Thyroid gland (tissue), 4 donors: ENCODE results near the gene PMM2. TPM values are rescaled to one million over a fixed set of nuclear protein-coding genes. Genes with fewer than 3 reads are reported as not detected.

Experiments
- DNase-seq, 2 donors: peaks; one replicate each; pipeline ENCODE4 v3.0.0-alpha.2; 2019
- H3K27ac ChIP-seq, 3 donors: fragments of 200-600 bp; sonication (generic); 1 replicate in 2 of 3; 2 replicates in 1 of 3; pipeline ENCODE4 v1.5.1; 2016 to 2019; ENCODE audit warnings: mild to moderate bottlenecking in 1 of 3, moderate library complexity in 1 of 3
- H3K27me3 ChIP-seq: fragments of 200-600 bp; sonication (generic); one replicate; pipeline ENCODE4 v1.5.1; 2019
- H3K36me3 ChIP-seq, 2 donors: fragments of 200-600 bp; sonication (generic); one replicate each; pipeline ENCODE4 v1.5.1; 2016 to 2019
- H3K4me1 ChIP-seq, 2 donors: fragments of 200-600 bp; sonication (generic); one replicate each; pipeline ENCODE4 v1.5.1; 2017 to 2019
- H3K4me3 ChIP-seq, 3 donors: fragments of 200-600 bp; sonication (generic); replicated peaks in 1 of 3; 1 replicate in 2 of 3; 2 replicates in 1 of 3; pipeline ENCODE4 v1.5.1; 2016; ENCODE audit warnings: mild to moderate bottlenecking in 1 of 3
- H3K9me3 ChIP-seq: fragments of 200-600 bp; sonication (generic); one replicate; pipeline ENCODE4 v1.5.1; 2017
- CTCF ChIP-seq, 6 experiments: fragments of 200-600 bp in 3 of 6; fragments of 450-650 bp in 3 of 6; sonication (generic) in 3 of 6; IDR thresholded peaks; one replicate each; pipeline ENCODE4 v1.5.1; 2016 to 2019; ENCODE audit warnings: antibody characterized with exemption in 6 of 6, mild to moderate bottlenecking in 2 of 6, inconsistent platforms in 1 of 6, moderate library complexity in 1 of 6
- POLR2A ChIP-seq, 2 donors: fragments of 450-650 bp; IDR thresholded peaks; one replicate each; pipeline ENCODE4 v1.6.1; 2017; ENCODE audit warnings: antibody characterized with exemption in 2 of 2, mild to moderate bottlenecking in 2 of 2, moderate library complexity in 1 of 2
- WGBS, 2 donors: methylation state at CpG; one replicate each; pipeline ENCODE4 v1.1.5; 2017; 5-methylcytosine and 5-hydroxymethylcytosine counted together
- intact Hi-C: fragments of 100-400 bp; cut with DNase I; formaldehyde crosslinking; loops from one replicate; pipeline ENCODE4 v1.15.1; 2023
- total RNA-seq, 4 donors: library from RNA; depleted of rRNA; stranded (reverse); fragments of >200 nt; gene quantifications; one replicate each; pipeline ENCODE4 v1.2.3, GENCODE V29; 2016

The PMM2 gene
- total RNA-seq, 4 donors from 2014 or later, result 26.2 to 49.6 (median 30.8) TPM

DNA sequence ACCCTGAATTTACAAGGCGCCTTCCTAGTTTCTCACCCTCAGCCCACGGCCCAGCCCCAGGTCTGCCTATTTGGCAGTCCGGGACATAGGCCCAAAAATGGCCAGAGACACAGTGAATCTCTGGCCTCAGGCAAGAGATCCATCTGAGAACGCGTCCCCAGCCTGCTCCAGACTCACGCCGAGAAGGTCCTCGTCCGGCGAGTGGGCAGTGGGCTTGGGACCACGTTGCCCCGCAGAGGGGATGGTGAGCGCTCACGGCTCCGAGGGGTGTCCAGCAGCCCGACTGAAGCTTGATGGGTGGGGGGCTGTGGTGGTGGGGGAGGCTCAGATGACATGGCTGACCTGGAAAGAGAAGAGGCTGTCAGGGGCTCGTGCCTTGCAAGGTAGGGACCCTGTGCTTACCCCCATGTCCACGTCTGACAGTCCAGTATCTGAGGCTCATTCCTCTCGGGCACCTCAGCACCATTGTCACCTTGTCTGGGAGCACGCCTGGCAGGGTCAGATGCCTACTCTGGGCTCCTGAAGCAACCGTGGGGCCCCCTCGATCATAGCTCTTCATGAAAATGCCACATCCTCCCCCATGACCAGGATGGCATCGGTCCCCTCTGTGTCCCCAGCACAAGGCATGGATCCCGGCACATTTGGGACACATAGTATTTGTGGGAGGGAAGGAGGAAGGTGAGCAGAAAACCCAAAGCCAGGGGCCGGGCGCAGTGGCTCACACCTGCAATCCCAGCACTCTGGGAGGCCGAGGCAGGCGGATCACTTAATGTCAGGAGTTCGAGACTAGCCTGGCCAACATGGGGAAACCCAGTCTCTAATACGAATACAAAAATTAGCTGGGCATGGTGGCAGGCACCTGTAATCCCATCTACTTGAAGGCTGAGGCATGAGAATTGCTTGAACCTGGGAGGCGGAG, 61.6 kb downstream of the PMM2 start:
- Histone ChIP-seq H3K4me1 (peaks cover 11 to 21% of the 10 kb centered on the region in 2 donors), H3K27ac (no peak overlapping the region)

DNA sequence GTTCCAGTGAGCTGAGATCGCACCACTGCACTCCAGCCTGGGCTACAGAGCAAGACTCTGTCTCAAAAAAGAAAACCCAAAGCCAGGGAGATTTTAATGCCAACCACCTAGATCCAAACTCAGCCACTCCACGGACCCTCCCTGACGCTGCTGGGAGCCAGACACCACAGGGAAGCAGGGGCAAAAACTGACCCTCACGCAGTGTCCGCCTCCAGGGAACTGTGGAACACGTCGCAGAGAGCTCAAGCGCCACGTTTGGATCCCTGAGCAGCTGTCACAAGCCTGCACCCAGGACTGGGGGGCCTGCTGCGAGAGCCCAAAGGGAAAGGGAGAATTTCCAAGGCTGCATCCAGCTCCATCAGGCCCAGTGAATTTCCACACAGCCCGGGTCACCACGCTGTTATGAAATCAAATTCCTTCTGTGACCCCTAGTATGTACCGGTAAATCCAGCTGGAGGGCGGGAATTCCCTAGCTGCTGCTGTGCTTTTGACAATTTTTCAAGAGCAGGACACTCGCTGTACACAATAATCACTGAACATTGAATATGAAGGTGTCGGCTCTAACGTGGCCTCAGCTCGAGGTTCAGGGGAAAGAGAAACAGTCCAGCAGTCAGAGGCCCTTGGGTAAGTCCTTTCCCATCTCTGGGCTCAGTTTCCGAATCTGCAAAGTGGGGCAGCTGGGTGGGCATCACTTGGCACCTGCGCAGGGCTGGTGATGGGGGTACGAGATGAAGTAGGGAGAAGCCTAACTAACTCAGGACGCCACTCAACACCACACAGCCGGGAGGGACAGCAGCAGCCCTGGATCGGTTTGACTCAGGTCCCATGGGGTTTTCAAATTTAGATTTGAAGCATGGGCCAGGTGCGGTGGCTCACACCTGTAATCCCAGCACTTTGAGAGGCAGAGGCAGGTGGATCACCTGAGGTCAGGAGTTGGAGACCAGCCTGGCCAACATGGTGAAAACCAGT, 62.6 kb downstream of the PMM2 start:
- Histone ChIP-seq H3K9me3 (no peaks in the 10 kb centered on the region), H3K27me3 (no peaks in the 10 kb centered on the region), H3K4me3 (no peak overlapping the region), H3K36me3 (peaks cover 0 to 10% of the 10 kb centered on the region in 2 donors), H3K4me1 (peaks cover 15 to 28% of the 10 kb centered on the region in 2 donors), H3K27ac (peak overlapping the region in 1 of 3 donors; percentile 18)
- TF ChIP-seq POLR2A (IDR thresholded peaks at IDR 0.05) (no peak), CTCF (IDR thresholded peaks at IDR 0.05) (no peak)
- DNase-seq, result no peak
- intact Hi-C loops, result no loop called here
- 74% methylated on average over 15 to 25 of the region's 25 CpGs for WGBS, 2 donors

More for the DNA sequence above, 61.6 kb downstream of the PMM2 start:
- TF ChIP-seq POLR2A (IDR thresholded peaks at IDR 0.05), result no peak
- no peak for TF ChIP-seq CTCF (IDR thresholded peaks at IDR 0.05)
- no peaks in the 10 kb centered on the region for H3K9me3 ChIP-seq
- no peak for DNase-seq
- H3K36me3 ChIP-seq, result peaks cover 0 to 15% of the 10 kb centered on the region in 2 donors
- H3K27me3 ChIP-seq, result no peaks in the 10 kb centered on the region
- 94 to 95% methylated on average over 29 to 30 of the region's 31 CpGs for WGBS, 2 donors
- H3K4me3 ChIP-seq, result no peak overlapping the region
- intact Hi-C loops, result no loop called here

DNA sequence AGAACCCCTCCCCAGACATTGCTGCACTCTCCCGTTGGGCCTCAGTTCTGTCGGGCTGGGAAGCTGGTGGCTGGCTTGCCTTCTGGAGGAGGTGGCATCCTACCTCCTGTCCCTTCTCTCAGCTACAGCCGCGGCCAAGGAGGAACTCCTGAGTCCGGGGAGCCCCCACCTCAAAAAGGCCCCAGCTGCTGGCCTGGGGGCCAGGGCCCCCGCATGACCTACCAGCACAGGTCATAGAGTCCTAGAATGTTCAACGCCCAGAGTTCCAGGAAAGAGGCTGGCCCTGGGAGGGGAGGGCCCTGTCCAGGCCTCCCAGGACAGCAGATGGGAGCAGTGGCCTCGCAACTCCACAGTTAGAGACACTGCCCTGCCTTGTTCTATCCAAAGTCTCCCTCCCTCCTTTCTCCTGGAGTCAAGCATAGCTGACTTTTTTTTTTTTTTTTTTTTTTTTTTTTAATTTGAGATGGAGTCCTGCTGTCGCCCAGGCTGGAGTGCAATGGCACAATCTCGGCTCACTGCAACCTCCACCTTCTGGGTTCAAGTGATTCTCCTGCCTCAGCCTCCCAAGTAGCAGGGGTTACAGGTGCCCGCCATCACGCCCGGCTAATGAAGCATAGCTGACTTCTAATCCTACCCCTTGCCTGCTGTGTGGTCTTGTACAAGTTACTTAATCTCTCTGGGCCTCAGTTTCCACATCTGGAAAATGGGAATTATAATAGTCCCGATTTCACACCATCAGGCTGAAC, 64.1 kb downstream of the PMM2 start:
- 84 to 85% methylated on average over 11 to 12 of the region's 14 CpGs for WGBS, 2 donors

More for the DNA sequence above, 64.1 kb downstream of the PMM2 start:
- Histone ChIP-seq H3K9me3 (no peaks in the 10 kb centered on the region), H3K36me3 (peaks cover 0 to 6% of the 10 kb centered on the region in 2 donors), H3K4me3 (no peak overlapping the region), H3K27ac (peak overlapping the region in 2 of 3 donors; percentile 1 to 38), H3K27me3 (no peaks in the 10 kb centered on the region), H3K4me1 (peaks cover 21 to 43% of the 10 kb centered on the region in 2 donors)
- intact Hi-C loops, result no loop called here
- DNase-seq, result no peak
- no peak for TF ChIP-seq CTCF (IDR thresholded peaks at IDR 0.05)
